ENCODE data around the gene C1orf50.

C1orf50 gene

DNA sequence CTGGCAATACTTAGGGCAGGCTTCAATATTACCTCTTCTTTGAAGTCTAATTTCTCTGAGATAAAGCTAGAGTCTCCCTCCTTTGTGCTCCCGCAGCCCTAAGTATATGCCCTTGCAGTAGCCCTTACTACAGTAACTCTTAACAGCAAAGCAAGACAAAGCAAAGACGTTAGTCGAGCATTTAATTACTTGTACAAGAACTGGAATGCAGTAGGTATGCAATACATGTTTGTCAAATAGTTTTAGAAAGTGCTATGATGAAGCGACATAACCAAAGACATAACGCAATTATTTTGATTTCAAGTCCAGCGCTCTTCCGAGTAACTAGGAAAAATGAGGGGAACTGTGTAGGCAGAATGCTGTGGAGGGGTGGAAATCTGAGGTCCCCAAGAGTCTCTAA is 1.8 kb upstream of the C1orf50 start:
- no peak for DNase-seq

DNA sequence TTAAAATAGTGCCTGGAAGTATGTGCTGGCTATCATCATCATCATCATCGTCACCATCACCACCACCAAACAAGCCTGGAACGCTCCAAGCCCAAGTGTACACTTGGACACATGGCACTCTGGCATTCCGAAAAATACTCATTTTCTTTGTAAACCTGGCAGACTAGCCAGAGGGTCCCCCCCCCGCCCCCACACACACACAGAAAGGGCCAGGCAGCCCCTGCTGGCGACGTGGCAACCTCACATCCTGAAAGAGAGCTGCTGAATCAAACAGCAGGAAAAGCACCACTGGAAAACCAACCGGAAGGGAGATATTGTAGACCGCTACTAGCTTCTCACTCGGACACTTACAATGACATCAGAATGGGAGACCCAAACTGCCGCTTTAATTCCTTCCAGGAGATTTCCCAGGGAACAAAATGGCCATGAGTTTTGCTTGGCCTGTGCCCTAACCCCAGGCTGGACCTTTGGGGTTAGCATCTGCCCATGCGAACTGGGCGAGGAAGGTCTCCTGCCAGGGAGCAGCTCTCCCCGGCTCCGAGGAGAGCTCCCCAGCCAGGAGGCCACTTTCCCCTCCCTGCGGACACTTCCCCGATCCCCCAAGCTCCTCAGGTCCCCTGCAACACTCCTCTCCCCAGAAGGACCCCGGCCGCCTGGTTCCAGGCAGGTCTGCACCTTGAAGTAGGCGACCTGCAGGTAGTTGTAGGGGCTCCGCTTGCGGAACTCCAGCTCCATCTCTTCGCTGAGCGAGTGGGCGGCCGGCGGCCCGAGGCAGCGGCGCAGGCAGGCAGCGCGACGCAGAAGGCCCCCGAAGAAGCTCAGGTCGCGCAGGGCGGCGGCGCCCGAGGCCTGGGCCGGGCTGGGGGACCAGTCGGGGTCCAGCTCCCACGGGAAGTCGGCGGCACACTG is 963 bp upstream of the C1orf50 start:
- peak; percentile 43 for DNase-seq

DNA sequence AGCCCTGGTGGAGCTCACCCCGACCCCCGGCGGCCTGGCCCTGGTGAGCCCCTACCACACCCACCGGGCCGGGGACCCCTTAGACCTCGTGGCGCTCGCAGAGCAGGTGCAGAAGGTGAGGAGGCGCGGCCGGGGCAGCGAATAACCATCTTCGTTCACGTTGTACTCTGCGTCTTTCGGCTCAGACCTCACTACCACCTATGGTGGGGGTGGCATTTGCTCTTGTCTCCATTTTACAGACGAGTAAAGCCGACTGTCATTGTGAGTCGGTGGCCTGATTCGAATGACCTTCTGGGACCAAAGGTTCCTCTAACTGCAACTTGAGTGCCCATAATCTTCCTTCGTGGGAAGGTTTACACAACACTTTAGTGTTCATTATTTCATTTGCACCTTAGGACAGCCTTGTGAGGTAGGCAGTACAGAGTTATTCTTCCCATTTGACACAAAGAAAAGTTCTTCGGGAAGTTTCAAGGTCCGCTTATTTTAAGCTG is 506 bp downstream of the C1orf50 start:
- DNase-seq, result peak; percentile 34

DNA sequence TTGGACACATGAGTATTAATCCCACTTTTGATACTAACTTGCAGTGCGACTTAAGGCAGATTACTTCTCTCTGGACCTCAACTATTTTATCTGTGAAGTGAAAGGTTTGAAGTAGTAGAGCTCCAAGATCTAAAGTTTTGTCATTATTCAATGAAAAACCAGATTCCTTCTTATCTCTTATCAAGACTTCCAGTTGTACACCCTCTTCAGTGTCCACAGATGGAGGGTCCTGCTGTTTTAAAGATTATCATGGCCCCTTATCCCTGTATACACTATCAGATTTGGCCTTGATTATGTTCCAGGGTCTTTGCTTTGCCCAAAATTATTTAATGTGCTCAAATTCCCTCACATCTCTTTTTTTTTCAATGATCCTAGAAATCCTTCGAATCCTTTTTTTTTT is 1.1 kb downstream of the C1orf50 start:
- DNase-seq, result no peak

DNA sequence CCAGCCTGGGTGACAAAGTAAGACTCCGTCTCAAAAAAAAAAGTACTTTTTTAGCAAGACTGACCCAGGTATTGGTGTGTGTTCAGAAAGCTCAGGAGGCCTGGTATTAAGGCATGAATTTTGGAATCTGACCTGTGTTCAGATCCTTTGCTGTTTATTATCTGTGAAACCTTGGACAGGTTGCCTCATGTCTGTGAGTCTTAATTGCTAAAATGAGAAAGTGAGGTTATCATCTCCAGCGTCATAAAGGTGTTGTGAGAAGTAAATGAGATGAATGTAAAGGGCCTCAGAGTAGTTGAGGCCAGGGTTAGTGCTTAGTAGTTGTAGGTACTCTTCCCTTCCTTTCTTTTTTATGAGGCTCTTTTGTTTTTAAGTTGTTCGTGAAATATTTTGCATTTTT is 2.8 kb downstream of the C1orf50 start:
- DNase-seq, result no peak

DNA sequence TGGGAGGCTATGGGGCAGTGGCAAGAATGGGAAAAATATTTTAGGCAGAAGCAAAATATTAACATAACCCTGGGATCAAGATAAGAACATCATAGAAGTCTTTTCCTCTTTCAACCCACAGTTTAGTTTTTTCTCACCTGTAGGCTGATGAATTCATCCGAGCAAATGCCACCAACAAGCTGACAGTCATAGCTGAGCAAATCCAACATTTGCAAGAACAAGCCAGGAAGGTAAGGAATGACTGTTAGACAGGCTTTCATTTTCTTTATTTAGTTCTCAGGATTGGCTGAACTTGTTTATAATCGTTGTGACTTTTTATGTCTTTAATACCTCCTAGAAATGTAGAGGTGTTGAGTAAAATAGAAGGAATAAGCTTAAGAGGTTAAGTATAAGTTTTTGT is 6.4 kb downstream of the C1orf50 start:
- DNase-seq, result peak; percentile 14

DNA sequence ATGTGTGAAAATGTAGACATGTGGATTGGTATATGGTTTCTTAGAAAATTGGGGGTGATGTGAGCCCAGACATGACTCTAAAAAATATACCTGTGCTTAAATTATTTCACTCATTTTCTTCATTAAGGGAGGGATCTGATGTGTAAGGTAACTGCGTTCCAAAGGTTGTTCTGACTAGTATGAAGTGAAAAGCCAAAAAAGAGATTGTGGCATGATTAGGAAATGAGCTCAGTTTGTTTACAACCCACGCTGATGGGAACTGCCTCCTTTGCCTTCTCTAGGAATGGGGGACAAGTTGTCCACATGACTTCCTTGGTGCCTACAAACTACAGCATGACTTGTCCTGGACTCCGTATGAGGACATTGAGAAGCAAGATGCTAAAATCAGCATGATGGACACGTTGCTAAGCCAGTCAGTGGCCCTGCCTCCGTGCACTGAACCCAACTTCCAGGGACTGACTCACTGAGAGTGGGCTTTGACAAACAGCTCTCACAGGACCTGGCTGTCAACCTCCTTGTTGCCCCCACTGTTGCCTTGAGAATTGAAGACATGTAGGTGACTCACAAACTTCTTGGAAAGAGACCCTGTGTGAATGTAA is 8.0 kb downstream of the C1orf50 start:
- DNase-seq, result no peak

DNA sequence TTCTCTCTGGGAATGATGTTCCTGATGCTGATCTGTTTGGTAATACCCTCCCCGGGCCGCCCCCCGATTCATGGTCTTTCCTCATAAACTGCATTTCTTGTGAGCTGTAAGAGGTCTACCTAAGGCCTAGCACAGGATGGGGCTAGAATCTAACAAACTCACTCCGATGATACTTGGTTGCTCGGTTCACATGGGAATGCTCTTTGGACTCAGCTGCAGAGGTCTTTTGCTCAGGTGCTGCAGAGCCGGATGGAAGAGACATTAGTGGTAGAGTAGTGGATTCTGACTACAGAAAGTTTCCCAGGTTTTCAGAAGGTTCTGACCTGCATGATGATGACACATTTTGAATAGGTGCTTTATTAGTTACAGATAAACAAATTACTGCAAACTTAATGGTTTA is 9.5 kb downstream of the C1orf50 start:
- no peak for DNase-seq

DNA sequence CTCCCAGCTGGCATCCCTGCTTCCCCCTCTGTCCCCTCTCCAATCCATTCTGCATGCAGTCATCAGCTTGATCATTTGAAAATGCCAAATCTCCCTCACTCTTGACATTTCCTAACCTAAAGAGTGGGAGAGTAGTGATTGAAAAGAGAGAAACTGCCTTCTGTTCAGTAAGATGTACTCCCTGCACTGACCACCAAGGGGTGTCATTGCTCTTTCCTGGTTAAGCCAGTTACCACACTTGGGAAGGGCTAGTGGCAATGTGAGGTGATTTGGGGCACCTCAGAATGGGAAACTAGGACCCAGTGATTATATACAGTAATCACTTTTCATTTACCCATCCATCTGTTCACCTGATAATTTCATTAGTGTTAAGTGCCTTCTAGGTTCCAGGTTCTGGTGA is 10.8 kb downstream of the C1orf50 start:
- DNase-seq, result peak; percentile 48

DNA sequence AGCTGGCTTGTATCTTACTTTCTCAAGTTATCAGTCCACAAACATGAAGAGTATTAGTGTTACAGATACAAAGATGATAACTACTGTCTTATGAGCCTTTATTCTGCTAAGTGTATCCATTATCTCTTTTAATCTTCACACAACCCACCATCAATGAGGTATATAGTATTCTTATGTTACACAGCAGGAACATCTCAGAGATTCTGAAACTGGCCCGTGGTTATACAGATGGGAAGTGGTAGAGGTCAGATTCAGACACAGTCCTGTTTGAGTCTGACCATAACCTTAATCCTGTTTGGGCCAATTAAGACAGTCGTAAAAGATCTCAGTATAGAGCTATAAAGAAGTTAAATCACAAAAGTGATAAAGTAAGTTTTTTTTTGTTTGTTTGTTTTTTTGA is 12.7 kb downstream of the C1orf50 start:
- DNase-seq, result peak; percentile 28

DNA sequence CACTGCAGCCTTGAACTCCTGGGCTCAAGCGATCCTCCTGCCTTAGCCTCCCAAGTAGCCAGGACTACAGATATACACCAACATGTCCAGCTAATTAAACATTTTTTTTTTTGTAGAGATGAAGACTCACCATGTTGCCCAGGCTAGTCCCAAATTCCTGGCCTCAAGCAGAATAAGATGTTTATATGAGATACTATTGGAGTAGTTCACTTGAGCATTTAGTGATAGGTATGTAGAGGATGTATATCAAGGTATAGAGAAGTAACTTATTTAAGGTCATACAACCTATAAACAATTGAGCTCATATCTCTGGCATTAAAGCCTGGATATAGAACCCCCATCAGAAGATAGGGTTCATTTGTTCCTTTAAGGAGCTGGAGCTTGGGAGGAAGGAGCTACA is 13.1 kb downstream of the C1orf50 start:
- DNase-seq, result no peak

DNA sequence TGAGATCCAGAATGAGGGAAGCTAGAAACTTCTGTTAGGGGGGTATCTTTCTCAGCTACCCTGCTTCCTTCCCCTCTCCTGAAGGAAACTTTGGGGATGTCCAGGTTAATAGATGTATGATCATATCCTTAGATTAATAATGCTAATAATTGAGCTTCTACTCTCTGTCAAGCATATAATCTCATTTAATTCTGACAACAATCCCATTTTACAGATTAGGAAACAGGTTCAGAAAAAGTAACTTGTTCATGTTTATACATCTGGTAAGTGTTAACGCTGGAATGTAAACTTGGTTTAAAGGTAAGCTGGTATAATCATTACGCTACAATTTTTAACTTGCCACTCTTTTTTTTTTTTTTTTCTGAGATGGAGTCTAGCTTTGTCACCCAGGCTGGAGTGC is 16.0 kb downstream of the C1orf50 start:
- no peak for DNase-seq

DNA sequence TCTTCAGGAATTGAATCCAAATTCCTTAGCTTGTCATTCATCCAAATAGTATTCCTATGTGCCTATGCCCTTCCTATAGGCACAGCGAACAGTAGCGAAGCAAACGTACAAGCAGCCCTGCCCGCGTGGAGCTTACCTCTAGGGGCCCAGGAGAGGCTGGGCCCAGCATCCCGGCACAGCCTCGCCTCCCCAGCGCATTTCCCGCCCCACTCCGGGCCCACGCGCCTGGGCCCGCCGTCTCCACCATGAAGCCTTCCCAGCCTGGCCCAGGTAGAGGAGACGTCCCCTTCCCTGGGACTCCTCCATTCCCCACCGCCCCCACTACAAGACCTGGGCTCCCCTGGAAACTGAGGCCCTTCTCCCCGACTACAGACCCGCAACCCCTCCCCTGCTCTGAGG is 17.5 kb downstream of the C1orf50 start:
- DNase-seq, result no peak

DNA sequence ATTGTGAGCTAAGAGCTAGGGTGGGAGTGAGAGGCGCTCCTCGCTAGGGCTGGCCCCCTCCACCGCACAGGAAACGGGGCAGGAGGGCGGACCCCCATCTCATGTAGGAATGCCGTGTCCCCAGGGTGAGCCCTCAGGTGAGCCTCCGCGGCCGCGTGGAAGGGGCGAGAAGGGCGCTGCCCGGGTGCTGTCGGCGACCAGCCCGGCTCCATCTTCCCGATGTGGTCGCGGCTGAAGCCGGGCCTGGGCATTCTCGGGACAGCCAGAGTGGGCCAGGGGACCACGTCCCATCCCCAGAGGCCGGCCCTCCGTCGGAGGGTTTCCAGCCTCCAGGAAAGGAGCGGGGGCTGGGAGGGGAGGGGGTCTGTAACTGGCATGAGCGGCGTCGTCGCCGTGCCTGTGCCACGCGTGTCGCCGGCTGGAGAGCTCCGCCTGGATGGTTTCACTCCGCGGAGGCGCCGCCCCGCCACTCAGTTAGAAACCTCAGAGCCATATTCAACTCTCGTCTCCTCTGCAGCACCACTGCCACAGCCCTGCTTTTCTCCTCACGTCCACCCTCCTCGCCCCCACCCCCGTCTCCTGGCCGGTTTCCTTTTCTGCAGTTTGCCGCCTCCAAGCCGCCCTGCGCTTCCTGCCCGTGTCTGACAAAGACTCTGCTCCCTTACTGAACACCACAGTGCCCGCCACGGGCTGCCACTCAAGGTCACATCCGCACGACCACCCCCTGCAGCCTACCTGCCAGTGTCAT is 18.1 kb downstream of the C1orf50 start, which contains the start of gene TMEM269:
Gene TMEM269, plus strand, starts transcription at position 46 of the 748 bp plus-strand sequence. CDS start 4,903 bp downstream, outside the sequence.
- peak; percentile 39 for DNase-seq

DNA sequence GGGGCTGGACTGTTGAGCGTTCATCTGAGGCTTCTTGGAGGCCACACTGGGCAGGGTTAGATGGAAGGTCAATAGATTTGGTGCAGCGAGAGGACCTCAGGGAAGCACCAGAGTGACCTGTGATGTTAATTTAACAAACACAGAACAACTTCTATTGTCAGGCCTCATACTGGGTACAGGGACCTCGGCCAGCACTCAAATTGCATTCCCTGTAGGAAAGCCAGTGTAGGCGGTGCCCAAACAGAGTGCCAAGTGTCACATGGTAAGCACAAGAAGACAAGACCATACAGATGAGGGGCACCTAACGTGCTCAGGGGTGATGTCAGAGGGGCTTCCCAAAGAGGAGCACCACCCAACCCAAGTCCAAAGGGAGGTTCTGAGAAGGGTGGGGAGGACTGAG is 19.0 kb downstream of the C1orf50 start:
- no peak for DNase-seq

DNA sequence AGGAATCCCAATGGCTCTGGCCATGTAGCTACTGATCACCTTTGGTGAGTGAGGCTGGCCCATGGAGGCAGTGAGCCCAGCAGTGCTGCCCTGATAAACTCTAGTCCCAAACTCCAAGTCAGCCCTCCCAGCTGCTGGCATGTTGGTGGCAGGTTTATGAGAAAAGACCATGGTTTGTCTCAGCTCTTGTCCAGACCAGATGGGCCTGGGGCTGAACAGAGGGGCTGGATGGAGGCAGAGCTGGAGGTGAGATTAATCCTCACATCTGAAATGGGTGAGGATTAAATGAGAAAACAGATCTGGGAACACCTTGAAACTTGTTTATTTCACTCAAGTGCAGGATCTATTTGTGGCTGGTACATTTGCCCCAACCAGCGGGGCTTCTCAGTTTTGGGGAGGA is 21.0 kb downstream of the C1orf50 start:
- no peak for DNase-seq

DNA sequence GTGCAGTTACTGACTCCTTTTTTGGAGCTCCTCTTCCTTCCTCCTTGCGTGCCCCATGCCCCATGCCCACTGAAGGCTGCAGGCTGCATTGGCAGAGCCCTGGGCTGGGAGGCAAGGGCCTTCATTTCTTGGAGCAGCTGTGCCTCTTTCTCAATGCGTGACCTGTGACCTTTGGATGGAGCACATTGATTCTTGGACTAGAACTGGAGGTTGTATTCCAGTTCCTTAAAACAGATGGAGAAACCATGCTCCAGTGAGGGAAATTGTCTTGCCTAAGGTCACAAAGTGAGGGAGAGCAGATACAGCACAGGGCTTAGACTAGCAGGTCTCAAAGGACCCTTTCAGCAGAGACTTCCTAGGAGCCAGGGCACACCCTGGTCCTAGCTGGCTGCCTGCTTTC is 26.8 kb downstream of the C1orf50 start:
- no peak for DNase-seq

DNA sequence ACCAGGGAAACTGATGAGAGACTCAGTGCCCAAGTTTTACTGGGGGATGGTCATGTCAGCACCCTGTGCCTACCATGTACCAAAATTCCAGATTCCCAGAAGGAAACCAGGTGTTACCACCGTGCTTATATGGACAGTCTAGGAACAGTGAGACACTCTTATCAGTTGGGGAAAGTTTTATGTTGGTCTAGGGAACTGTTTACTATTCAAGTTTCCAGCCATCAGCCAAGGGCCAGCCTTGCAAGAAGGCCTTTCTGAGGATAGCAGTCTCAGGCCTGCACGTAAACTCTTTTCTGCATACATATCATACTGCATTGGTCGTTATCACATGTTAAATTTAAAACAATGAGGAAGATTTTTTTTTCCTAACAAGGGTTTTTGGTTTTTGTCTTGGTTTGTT is 30.4 kb downstream of the C1orf50 start:
- DNase-seq, result no peak

DNA sequence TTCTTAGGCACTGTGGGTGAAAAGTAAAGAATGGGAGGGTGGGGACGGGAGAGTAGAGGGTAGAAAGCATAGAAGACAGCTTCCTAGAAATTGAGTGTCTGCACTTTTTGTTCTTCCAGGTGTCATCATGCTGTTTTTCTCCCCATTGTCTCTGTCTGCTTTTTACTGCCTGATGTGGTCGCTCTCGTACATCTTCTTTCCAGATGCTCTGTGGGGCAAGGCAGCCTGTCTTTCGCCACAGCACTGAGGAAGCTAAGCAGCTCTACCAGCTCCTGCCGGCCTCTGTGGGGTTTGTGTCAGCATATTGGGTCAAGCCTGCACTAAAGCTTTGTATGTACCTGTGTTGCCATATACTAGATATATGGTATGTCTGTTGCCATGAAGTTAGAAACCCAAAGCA is 30.9 kb downstream of the C1orf50 start:
- no peak for DNase-seq

DNA sequence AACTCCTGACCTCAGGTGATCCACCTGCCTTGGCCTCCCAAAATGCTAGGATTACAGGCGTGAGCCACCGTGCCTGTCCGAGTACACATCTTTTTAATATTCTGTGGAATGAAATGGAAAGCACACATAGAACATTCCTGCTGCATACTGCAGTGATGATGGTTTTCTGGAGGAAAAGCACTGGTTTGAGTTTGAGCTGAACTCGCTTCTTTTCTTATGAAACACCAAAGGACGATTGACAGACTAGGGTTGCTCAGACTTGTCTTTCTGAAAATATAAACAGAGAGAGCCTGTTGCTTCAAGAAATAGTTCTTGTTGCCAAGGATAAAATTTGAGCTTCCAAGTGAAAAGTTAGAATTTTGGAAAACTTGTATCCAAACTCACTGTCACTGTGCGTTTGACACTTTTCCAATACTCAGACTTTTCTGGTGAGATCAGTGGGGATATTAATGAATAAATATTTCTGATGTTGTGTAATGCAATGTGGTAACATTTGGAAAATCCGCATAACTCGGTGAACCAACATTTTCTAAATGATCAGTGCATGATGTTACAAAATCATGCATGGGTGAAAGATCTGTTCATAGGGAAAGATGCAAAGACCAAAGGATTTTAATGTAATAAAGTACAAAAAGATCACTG is 34.9 kb downstream of the C1orf50 start:
- no peak for DNase-seq

DNA sequence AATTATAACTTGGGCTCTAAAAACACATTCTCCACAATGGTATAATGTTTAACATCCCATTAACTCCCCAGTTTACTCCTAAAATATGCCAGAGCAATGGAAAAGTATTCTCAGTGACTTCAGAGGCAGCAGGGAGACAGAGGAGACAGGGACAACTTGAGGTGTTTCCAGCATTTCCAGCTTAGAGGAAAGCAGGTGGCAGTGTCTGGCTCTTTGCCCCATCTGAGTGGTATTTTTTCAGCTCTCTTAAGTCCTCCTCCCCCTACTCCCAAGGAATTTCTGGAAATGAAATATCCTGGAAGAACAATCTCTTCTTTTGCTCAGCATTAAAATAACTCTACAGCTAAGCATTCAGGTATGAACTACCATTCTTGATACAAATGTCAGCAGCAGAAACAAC is 39.1 kb downstream of the C1orf50 start:
- no peak for DNase-seq

DNA sequence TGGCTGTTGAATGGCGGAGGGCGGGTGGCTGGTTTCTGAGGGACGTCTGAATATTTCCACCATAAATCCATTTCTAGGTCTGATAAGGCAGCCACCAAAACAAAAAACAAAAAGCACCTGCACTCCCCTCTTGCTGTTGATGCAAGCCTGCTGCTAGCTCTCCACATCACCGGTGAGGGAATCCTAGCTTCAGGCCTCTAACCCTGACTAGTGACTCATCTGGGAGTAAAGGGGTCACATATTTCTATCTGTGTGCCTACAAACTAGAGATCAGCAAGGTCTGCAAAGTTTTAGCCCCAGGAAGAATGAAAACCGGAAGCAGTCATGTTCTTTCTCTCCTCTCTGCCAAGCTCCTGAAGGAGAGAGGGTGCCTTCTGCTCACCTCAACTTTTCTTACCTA is 39.5 kb downstream of the C1orf50 start:
- no peak for DNase-seq

DNA sequence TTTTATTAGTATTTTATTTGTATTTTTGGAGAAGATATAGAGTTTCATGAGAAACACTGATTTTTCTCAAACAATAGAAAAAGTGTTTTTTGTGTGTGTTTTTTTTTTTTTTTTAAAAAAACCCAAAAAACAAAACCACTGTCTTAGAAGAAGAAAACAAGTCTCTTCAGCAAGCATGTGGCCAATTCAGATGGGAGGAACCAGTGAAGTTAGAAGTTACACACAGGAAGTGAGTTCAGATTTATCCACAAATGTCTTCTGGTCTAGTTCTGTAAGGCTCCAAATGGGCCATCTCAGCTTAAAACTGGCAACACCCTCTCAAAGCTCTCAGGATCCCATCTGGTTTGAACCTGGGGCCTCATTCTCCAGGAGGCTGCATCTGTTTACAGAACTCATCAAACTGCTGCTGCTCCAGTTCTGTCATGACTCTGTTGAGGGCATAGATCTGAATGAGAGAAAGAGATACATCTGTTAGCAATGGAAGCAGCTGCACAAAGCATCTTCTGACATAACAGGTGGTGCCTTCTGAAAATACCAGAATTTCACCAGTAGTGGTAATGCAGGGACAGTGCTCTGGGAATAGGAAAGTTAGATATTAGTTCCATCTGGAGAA is 40.1 kb downstream of the C1orf50 start:
- DNase-seq, result no peak

Data from activated CD4-positive, alpha-beta T cell treated with anti-CD3 and anti-CD28 coated beads, Interleukin-2, Interleukin-6, amounts not matched to agents 100 ng/mL and 50 ng/mL, durations not matched to agents 16 hours and 8 hours (primary cell).